Muscle of leg (tissue), 11 donors: ENCODE data around the gene GREB1. TPM values are rescaled to one million over a fixed set of nuclear protein-coding genes. Genes with fewer than 3 reads are reported as not detected.

ENCODE experiments used
- DNase-seq: peaks from one replicate; pipeline ENCODE4 v3.0.0; 2013
- H3K27ac ChIP-seq: one replicate; pipeline ENCODE4 v1.5.1; 2013; ENCODE audit warnings: mild to moderate bottlenecking, low read length, control low read depth
- H3K27me3 ChIP-seq: one replicate; pipeline ENCODE4 v1.6.1; 2013; ENCODE audit warnings: low read length; ENCODE audit not compliant: control insufficient read depth, insufficient read depth
- H3K36me3 ChIP-seq: one replicate; pipeline ENCODE4 v1.6.1; 2013; ENCODE audit warnings: low read length; ENCODE audit not compliant: control insufficient read depth, insufficient read depth
- H3K4me1 ChIP-seq: one replicate; pipeline ENCODE4 v1.6.1; 2013; ENCODE audit warnings: low read length; ENCODE audit not compliant: control insufficient read depth, insufficient read depth
- H3K4me3 ChIP-seq: one replicate; pipeline ENCODE4 v1.5.1; 2013; ENCODE audit warnings: low read length, control low read depth
- H3K9me3 ChIP-seq: replicated peaks from 2 replicates; pipeline ENCODE4 v1.6.1; 2013; ENCODE audit warnings: low read depth, low read length; ENCODE audit not compliant: control insufficient read depth
- WGBS: methylation state at CpG from one replicate; pipeline ENCODE4 v1.1.5; 2013; ENCODE audit warnings: missing lambda C conversion rate; ENCODE audit not compliant: insufficient coverage; 5-methylcytosine and 5-hydroxymethylcytosine counted together
- polyA plus RNA-seq, 8 donors: library from polyadenylated mRNA; unstranded; fragments of 120-200 nt; gene quantifications; one replicate each; pipeline versions ENCODE4 v1.2.1 to v1.2.3, GENCODE V29; 2013; ENCODE audit warnings: inconsistent platforms in 1 of 8, low replicate concordance in 1 of 8; ENCODE audit not compliant: insufficient read length in 8 of 8, insufficient read depth in 1 of 8
- total RNA-seq: library from RNA; stranded (reverse); fragments of 120-200 nt; gene quantifications from one replicate; pipeline ENCODE4 v1.2.4, GENCODE V29; 2013

GREB1 gene
- total and polyA plus RNA-seq, 9 donors, result 6.5 to 14.4 (median 10.5) TPM

- Histone ChIP-seq H3K27ac (no peak overlapping the region), H3K4me1 (peaks cover 4% of the 10 kb centered on the region), H3K27me3 (peaks cover 4% of the 10 kb centered on the region), H3K9me3 (peaks cover 6% of the 10 kb centered on the region), H3K36me3 (no peaks in the 10 kb centered on the region), H3K4me3 (no peak overlapping the region)
- 86% methylated on average over 11 of the region's 18 CpGs for WGBS
- no peak for DNase-seq
Observed at GRCh38 chr2:11661891-11662435, 128.1 kb downstream of the GREB1 start.

- no peak for DNase-seq
- peaks cover 4% of the 10 kb centered on the region for H3K4me1 ChIP-seq
- H3K9me3 ChIP-seq, result peaks cover 6% of the 10 kb centered on the region
- no peak overlapping the region for H3K4me3 ChIP-seq
- no peak overlapping the region for H3K27ac ChIP-seq
- peaks cover 10% of the 10 kb centered on the region for H3K27me3 ChIP-seq
- no peaks in the 10 kb centered on the region for H3K36me3 ChIP-seq
Observed at GRCh38 chr2:11662882-11663281, 129.0 kb downstream of the GREB1 start.

GRCh38 chr2:11663427-11663826 is 129.6 kb downstream of the GREB1 start:
- Histone ChIP-seq H3K4me1 (peaks cover 4% of the 10 kb centered on the region), H3K4me3 (no peak overlapping the region), H3K9me3 (peaks cover 6% of the 10 kb centered on the region), H3K27me3 (peaks cover 16% of the 10 kb centered on the region), H3K27ac (no peak overlapping the region), H3K36me3 (no peaks in the 10 kb centered on the region)
- no CpG with 5 or more reads among the region's 2 CpGs for WGBS
- no peak for DNase-seq

- H3K27me3 ChIP-seq, result peaks cover 23% of the 10 kb centered on the region
- H3K36me3 ChIP-seq, result no peaks in the 10 kb centered on the region
- no peak for DNase-seq
- WGBS, result 81% methylated on average over 11 of the region's 11 CpGs
- H3K4me1 ChIP-seq, result peaks cover 2% of the 10 kb centered on the region
- no peak overlapping the region for H3K4me3 ChIP-seq
- H3K9me3 ChIP-seq, result peaks cover 6% of the 10 kb centered on the region
- H3K27ac ChIP-seq, result no peak overlapping the region
Observed at GRCh38 chr2:11665028-11665427, 131.2 kb downstream of the GREB1 start.

- no peak for DNase-seq
- Histone ChIP-seq H3K36me3 (no peaks in the 10 kb centered on the region), H3K4me3 (no peak overlapping the region), H3K4me1 (peaks cover 3% of the 10 kb centered on the region), H3K27me3 (peaks cover 26% of the 10 kb centered on the region), H3K9me3 (peaks cover 6% of the 10 kb centered on the region), H3K27ac (no peak overlapping the region)
- WGBS, result 86% methylated on average over 7 of the region's 10 CpGs
Observed at GRCh38 chr2:11665510-11666362, 131.9 kb downstream of the GREB1 start.

- 69% methylated on average over 3 of the region's 3 CpGs for WGBS
- peaks cover 6% of the 10 kb centered on the region for H3K9me3 ChIP-seq
- H3K4me1 ChIP-seq, result peaks cover 3% of the 10 kb centered on the region
- no peak for DNase-seq
- H3K4me3 ChIP-seq, result no peak overlapping the region
- peaks cover 31% of the 10 kb centered on the region for H3K27me3 ChIP-seq
- no peaks in the 10 kb centered on the region for H3K36me3 ChIP-seq
- no peak overlapping the region for H3K27ac ChIP-seq
Observed at GRCh38 chr2:11667194-11667593, 133.3 kb downstream of the GREB1 start.

GRCh38 chr2:11667866-11668637 is 134.2 kb downstream of the GREB1 start:
- no peaks in the 10 kb centered on the region for H3K36me3 ChIP-seq
- H3K27ac ChIP-seq, result no peak overlapping the region
- H3K4me1 ChIP-seq, result peaks cover 3% of the 10 kb centered on the region
- peaks cover 31% of the 10 kb centered on the region for H3K27me3 ChIP-seq
- DNase-seq, result no peak
- H3K4me3 ChIP-seq, result no peak overlapping the region
- H3K9me3 ChIP-seq, result peaks cover under 1% of the 10 kb centered on the region
- WGBS, result 79% methylated on average over 10 of the region's 16 CpGs

GRCh38 chr2:11669454-11670291 is 135.8 kb downstream of the GREB1 start, which contains the start of gene NTSR2:
NTSR2 (minus strand) TSS chr2:11670195; CDS start chr2:11670129, 66 bp downstream.
- Histone ChIP-seq H3K9me3 (no peaks in the 10 kb centered on the region), H3K36me3 (no peaks in the 10 kb centered on the region), H3K27ac (no peak within 1 kb of the TSS), H3K4me1 (peaks cover 3% of the 10 kb centered on the region), H3K27me3 (peaks cover 37% of the 10 kb centered on the region), H3K4me3 (no peak within 1 kb of the TSS)
- WGBS, result 12% methylated on average over 86 of the region's 93 CpGs
- peak; percentile 78 for DNase-seq

GRCh38 chr2:11672407-11672806 is 138.6 kb downstream of the GREB1 start:
- Histone ChIP-seq H3K27ac (no peak overlapping the region), H3K27me3 (peaks cover 48% of the 10 kb centered on the region), H3K4me3 (no peak overlapping the region), H3K4me1 (peaks cover 4% of the 10 kb centered on the region), H3K9me3 (no peaks in the 10 kb centered on the region), H3K36me3 (no peaks in the 10 kb centered on the region)
- no CpG with 5 or more reads among the region's 3 CpGs for WGBS
- DNase-seq, result no peak
